ENCODE data around the gene KLHDC1.
"Not testable (repeated sequence)": the region's sequence is repeated elsewhere in the genome, so short reads cannot be mapped to it uniquely, and the experiment has no call there.

KLHDC1 gene

DNA sequence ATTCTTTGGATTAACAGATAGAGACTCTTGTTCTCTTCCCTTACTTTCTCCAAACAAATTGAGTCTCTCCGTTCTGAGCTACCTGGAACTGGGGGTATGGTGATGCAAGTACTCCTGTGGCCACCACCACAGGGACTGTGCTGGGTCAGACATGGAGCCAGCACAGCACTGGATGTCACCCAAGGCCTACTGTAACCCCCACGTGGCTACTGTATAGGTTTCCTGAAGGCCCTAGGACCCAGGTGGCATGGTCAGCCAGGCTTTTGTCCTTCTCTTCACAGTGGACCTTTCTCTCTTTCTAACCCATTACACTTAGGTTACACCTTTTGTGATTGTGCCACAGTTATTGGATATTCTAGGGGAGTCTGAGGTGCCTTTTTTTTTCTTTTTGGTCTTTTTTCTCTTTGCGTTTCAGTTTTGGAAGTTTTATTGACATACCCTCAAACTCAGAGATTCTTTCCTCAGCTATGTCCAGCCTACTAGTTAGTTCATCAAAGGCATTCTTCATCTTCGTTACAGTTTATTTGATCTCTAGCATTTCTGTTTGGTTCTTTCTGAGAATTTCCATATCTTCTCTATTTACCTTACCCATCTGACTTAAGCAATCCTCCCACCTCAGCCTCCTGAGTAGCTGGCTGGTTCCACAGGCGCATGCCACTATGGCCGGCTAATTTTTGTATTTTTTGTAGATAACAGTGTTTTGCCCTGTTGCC lies 69.1 kb downstream of the KLHDC1 start:
- no peak for TF ChIP-seq POU2F2 (IDR thresholded peaks at IDR 0.05; ENCODE audit: low read depth, low read length)
- TF ChIP-seq POLR2AphosphoS5 (IDR thresholded peaks at IDR 0.05; ENCODE audit: low read depth, low read length): no peak
- TF ChIP-seq POLR2A (IDR thresholded peaks at IDR 0.05; ENCODE audit: low read depth, low read length): no peak
- TF ChIP-seq SPI1 (IDR thresholded peaks at IDR 0.05; ENCODE audit: low read depth, low read length): no peak
- TF ChIP-seq PAX5 (IDR thresholded peaks at IDR 0.05; ENCODE audit: insufficient read depth, low read length, severe bottlenecking): no peak
- TF ChIP-seq TAF1 (IDR thresholded peaks at IDR 0.05; ENCODE audit: low read depth, low read length): no peak
- FAIRE-seq: no peak
- DNase-seq (ENCODE audit: insufficient read length, low spot score): no peak

DNA sequence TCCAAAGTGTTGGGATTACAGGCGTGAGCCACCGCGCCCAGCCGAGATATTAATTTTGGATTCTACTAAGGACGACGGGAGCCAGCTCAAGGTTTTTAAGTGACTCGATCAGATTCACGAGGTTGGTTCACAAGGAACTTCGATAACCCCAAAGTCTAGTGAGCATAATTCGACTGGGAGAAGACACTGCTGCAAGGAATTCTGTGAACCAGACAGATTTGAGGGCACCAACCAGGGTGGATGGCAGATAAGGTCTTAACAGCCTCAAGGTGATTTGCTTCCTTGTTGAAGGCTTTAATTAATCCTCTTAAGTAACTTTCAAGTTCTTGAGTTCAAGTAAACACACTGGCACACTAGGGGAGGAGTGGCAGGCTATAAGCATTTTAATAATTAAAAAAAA lies 73.9 kb downstream of the KLHDC1 start:
- TF ChIP-seq SPI1 (IDR thresholded peaks at IDR 0.05; ENCODE audit: low read depth, low read length): no peak
- no peak for DNase-seq (ENCODE audit: insufficient read length, low spot score)
- no peak for FAIRE-seq

DNA sequence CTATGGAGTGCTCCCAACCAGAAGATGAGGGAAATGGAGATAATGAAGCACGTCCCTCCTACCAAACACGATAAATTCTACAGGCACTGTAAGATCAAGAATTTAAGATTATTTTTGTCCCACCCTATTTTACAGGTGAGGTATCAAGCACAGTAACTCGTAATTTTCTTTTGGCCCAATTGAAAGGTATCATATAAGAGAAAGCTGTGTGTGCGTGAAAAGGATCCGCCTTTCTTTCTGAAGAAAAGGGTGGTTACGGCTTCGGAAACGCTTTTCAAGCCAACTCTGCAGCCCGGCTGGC lies 74.3 kb downstream of the KLHDC1 start:
- DNase-seq (ENCODE audit: insufficient read length, low spot score) (no peak), FAIRE-seq (no peak)
- TF ChIP-seq POU2F2 (IDR thresholded peaks at IDR 0.05; ENCODE audit: low read depth, low read length) (no peak), POLR2A (IDR thresholded peaks at IDR 0.05; ENCODE audit: low read depth, low read length) (no peak), TAF1 (IDR thresholded peaks at IDR 0.05; ENCODE audit: low read depth, low read length) (no peak), POLR2AphosphoS5 (IDR thresholded peaks at IDR 0.05; ENCODE audit: low read depth, low read length) (no peak), PAX5 (IDR thresholded peaks at IDR 0.05; ENCODE audit: insufficient read depth, low read length, severe bottlenecking) (no peak), SPI1 (IDR thresholded peaks at IDR 0.05; ENCODE audit: low read depth, low read length) (no peak)

DNA sequence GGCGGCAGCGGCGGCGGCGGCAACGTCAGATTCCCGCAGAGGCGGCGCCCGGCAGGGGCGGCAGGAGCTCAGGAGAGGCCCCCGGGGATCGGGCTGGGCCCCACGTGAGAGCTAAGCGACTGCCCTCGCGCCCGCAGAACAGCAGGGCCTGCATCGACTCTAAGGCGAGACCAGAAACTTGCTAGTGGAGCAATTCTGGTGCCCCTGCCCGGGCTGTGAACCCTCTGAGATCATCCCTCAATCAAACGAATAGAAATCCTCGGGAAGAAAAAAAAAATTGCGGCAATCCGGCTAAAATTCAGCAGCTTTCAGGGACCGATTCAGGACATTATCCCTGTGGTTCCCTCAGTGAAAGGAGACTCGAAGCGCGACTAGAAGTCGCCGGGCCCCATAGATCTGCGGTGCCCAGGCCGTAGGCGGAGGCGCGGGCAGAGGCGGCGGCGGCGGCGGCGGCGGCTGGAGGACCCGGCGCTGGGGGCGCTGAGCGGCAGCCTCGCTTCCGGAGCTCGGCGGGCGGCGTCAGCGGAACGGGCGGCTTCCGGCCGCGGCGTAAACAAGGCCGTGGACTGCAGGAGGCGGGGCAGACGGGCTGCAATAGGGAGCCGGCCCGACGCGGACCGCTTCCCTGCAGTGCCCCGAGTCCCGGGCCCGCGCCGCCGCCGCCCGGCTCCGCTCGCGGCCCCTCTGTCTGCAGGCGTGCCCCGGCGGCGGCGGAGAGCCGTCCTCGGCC lies 74.8 kb downstream of the KLHDC1 start, which contains the start of gene KLHDC2:
KLHDC2 (plus strand) TSS at position 583 of the 730 bp plus-strand sequence. CDS start 316 bp downstream, outside the sequence.
- FAIRE-seq: peak; percentile 96

DNA sequence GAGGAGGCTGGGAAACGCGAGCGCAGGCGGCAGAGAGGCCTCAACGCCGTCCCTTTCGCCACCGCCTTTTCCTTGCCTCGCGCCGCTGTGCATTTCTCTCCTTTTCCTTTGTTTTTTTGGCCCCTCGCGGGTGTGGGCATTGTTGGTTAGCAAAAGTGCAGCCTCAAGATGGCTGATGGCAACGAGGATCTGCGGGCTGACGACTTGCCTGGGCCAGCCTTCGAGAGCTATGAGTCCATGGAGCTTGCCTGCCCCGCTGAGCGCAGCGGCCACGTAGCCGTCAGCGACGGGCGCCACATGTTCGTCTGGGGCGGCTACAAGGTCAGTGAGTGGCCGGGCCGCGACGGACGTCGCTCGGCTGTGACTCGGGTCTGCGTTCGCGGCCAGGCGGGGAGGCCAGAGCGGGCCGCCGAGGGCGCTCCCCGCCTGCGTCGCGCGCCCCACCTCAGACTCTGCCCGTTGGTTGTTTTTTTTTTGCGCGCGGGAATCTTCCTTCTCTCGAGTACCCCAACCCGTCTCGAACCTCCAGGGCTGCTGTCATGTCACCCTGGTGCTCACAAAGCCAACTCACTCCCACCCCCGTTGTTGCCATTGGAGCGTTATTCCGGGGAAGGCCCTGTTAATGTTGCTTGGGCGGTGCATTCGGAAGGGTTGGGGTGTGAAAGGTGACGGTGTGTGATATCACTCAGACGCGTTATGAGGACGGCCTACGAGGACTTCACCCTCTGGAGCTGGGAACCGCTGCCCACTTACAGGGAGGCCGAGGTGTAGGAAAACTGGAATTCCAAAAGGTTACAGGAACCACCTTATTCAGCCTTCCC lies 75.6 kb downstream of the KLHDC1 start:
- DNase-seq (ENCODE audit: insufficient read length, low spot score) (peak; percentile 30), FAIRE-seq (no peak)
- TF ChIP-seq POLR2AphosphoS5 (IDR thresholded peaks at IDR 0.05; ENCODE audit: low read depth, low read length): peak; percentile 72
- no peak for TF ChIP-seq PAX5 (IDR thresholded peaks at IDR 0.05; ENCODE audit: insufficient read depth, low read length, severe bottlenecking)
- peak; percentile 53 for TF ChIP-seq POLR2A (IDR thresholded peaks at IDR 0.05; ENCODE audit: low read depth, low read length)

More for the DNA sequence above, 74.8 kb downstream of the KLHDC1 start, which contains the start of gene KLHDC2:
- TF ChIP-seq POLR2A (IDR thresholded peaks at IDR 0.05; ENCODE audit: low read depth, low read length): peak; percentile 56
- TF ChIP-seq TAF1 (IDR thresholded peaks at IDR 0.05; ENCODE audit: low read depth, low read length): peak; percentile 1; the same call in 1 of the 2 replicates
- peak; percentile 65 for TF ChIP-seq PAX5 (IDR thresholded peaks at IDR 0.05; ENCODE audit: insufficient read depth, low read length, severe bottlenecking)
- peak; percentile 59; the same call in 1 of the 2 replicates for TF ChIP-seq POLR2AphosphoS5 (IDR thresholded peaks at IDR 0.05; ENCODE audit: low read depth, low read length)
- TF ChIP-seq SPI1 (IDR thresholded peaks at IDR 0.05; ENCODE audit: low read depth, low read length): no peak
- peak; percentile 77 for DNase-seq (ENCODE audit: insufficient read length, low spot score)

DNA sequence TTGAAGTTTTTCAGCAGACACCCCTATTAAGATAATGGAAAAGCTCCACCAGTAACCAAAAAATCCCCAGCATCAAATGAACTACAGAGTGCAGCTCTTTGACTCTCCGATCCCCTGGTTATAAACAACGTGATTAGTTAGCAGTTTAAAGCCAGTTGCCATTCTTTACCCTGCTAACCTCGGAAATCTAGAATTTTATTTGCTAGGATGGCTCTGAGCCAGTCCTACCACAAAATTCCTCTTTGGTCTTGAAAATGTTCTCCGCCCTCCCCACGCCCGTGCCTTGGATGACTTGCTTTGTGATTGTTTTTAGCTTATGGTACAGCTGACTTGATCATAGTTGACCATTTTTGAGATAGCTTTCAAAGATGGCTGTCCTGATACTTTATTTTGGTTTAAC lies 76.3 kb downstream of the KLHDC1 start:
- no peak for DNase-seq (ENCODE audit: insufficient read length, low spot score)
- no peak for TF ChIP-seq POLR2AphosphoS5 (IDR thresholded peaks at IDR 0.05; ENCODE audit: low read depth, low read length)
- no peak for FAIRE-seq

DNA sequence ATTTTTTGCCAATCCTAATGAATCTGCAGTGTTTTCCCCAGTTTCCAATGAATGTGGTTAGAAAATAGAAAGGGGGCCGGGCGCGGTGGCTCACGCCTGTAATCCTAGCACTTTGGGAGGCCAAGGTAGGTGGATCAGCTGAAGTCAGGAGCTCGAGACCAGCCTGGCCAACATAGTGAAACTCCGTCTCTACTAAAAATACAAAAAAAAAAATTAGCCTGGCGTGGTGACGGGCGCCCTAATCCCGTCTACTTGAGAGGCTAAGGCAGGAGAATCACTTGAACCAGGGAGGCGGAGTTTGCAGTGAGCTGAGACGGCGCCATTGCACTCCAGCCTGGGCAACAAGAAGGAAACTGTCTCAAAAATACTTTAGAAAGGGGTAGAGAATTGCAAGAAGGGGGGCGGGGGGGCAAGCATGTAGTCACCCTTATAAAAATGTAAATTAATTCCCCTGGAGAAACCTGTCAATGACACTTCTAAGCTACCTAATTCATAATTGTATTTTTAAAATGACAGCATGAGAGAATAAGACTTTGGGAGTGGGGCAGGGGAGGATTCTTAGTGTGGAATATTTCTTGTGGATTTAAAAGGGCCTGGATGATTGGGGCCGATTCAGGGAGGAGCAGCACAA lies 76.8 kb downstream of the KLHDC1 start:
- FAIRE-seq: no peak
- no peak for DNase-seq (ENCODE audit: insufficient read length, low spot score)
- TF ChIP-seq TAF1 (IDR thresholded peaks at IDR 0.05; ENCODE audit: low read depth, low read length): no peak
- no peak for TF ChIP-seq POLR2A (IDR thresholded peaks at IDR 0.05; ENCODE audit: low read depth, low read length)
- no peak for TF ChIP-seq POLR2AphosphoS5 (IDR thresholded peaks at IDR 0.05; ENCODE audit: low read depth, low read length)
- TF ChIP-seq POU2F2 (IDR thresholded peaks at IDR 0.05; ENCODE audit: low read depth, low read length): no peak
- TF ChIP-seq SPI1 (IDR thresholded peaks at IDR 0.05; ENCODE audit: low read depth, low read length): no peak
- TF ChIP-seq PAX5 (IDR thresholded peaks at IDR 0.05; ENCODE audit: insufficient read depth, low read length, severe bottlenecking): no peak

DNA sequence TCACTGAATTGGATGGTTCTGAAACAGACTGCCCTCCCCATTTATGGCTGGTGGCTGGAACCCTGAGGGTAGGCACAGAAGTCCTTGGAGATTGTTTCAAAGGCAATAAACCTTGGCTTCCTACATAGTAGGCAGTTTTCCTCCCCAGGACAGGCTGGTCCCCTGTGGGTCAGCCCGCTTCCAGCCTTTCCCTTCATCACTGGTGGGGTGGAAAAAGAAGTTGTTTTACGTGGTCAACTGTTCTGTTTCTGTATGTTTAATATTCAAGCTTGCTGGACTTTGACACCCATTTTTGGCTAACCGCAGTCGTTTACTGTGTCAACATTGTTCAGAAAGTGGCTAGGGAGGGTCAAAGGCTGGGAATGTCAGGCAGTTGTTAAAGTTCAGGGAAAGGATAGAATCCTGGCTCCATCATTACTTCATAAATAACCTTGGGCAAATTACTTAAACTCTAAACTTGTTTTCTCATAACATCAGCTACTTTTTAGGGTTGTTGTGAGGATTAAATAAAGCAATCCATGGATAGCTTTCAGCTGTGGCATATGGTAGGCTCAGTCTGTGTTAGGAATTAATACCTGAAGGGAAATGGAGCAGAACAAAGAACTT lies 77.4 kb downstream of the KLHDC1 start:
- DNase-seq (ENCODE audit: insufficient read length, low spot score) (no peak), FAIRE-seq (no peak)
- TF ChIP-seq TAF1 (IDR thresholded peaks at IDR 0.05; ENCODE audit: low read depth, low read length) (no peak), POU2F2 (IDR thresholded peaks at IDR 0.05; ENCODE audit: low read depth, low read length) (no peak), SPI1 (IDR thresholded peaks at IDR 0.05; ENCODE audit: low read depth, low read length) (no peak), PAX5 (IDR thresholded peaks at IDR 0.05; ENCODE audit: insufficient read depth, low read length, severe bottlenecking) (no peak), POLR2AphosphoS5 (IDR thresholded peaks at IDR 0.05; ENCODE audit: low read depth, low read length) (peak; percentile 35; the same call in 1 of the 2 replicates), POLR2A (IDR thresholded peaks at IDR 0.05; ENCODE audit: low read depth, low read length) (no peak)

DNA sequence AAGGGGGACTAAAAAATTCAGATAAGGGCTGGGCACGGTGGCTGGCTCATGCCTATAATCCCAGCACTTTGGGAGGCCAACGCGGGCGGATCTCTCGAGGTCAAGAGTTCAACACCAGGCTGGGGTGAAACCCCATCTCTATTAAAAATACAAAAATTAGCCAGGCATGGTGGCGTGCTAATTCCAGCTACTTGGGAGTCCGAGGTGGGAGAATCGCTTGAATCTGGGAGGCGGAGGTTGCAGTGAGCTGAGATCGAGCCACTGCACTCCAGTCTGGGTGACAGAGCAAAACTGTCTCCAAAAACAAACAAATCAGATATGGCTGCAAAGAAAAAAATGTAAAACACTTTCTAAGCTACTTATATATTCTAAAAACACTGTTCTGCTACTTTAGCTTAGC lies 78.8 kb downstream of the KLHDC1 start:
- not testable (repeated sequence) for DNase-seq (ENCODE audit: insufficient read length, low spot score); FAIRE-seq

Data from GM12891 (cell line).